Measurements from ENCODE around the gene BLOC1S4.
"Not testable (repeated sequence)": the region's sequence is repeated elsewhere in the genome, so short reads cannot be mapped to it uniquely, and the experiment has no call there.

The BLOC1S4 gene

DNA sequence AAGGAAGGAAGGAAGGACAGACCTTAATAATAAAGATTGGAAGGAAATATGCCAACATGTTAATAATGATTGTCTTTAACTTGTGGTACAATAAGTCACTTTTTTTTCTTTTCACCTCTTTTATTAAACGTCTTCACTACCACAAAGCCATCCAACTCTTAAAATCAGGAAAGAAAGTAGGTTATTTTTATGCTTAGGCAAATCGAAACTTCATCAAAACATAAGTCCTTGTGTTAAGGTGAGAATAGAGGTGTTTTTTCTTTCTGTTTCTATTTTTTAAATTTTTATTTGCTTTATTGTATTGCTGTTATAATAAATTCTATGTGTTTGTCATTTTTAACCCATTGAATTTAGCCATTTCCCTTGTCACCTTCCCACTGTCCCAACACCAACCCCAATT, 26.5 kb downstream of the BLOC1S4 start:
- DNase-seq (ENCODE audit: low read depth in 2 of 2), result no peak

DNA sequence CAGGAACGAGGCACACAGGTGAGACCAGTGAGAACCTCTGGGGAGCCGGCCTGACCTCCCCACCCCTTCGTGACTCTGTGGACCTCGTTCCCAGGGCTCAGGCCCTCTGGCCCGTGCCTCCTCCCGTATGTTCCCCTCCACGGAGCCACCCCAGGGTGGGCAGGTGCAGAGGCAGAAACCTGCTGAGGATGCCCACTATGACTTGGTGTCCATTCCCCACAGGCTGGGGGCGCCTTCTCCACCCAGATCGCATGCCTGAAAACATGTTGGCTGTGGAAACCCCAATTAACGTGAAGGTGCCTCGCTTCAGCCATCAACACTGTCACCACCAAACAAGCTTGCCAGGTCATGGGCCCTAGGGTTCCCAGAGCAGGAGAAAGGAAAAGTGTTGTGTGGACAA, 27.0 kb downstream of the BLOC1S4 start:
- no peak for DNase-seq (ENCODE audit: low read depth in 2 of 2)

DNA sequence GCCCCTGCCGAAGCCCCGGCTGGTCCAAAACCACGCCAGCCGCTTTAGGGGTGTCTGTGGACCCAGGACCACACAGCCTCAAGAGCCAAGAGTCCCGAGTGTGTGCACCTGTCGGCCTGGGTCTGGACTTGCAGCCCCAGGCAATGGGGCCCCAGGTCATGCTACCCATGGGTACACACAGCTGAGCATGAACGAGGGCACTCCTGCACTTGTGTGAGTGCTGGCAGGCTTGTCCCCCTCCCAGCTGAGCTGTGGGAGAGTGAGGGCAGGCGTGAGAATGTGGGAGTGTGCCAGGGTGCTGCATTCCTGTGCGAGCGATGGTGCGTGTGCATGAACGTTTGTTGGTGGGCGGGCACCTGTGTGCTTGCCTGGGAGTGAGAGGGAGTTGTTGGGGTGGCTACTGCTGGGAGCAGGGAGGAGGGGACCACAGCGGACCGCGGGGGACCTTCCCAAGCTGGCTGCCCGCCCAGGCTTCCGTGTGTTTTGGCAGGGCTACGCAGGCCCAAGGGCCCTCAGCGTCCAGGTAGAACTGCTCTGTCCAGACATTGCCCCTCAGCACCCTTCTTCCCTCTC, 30.8 kb downstream of the BLOC1S4 start:
- no peak for DNase-seq (ENCODE audit: low read depth in 2 of 2)

DNA sequence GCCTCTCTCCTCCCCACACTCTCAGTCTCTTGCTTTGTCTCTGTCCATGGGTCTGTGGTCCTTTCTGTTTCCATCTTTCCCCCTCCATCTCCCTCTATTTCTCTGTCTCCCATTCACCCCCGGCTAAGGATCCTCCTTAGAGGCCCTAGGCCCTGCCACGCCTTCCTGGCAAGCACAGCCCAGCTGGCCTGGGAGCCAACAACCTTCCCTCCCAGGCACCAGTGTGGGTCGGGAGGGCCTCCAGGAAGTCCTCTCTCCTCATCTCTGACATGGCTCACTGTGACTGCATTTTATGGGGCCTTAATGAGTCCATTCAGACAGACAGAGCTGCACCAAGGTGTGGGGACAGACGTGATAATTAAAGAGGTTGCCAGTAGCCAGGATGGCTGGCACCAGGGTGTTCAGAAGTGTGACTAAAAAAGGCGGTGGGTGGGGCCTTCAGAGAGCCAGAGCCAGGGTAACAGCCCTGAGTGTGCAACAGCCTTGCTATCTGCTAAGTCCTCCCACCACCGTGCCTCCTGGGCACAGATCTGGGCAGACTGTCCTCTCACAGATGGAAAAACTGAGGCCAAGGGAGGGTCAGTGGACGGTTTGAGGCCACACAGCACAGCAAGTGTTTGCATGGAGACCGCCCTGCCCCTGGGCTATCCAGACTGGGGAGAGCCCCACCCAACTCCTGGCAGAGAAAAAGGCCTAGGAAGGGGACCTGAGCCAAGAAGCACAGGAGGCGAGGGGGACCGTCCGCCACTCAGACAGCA, 31.5 kb downstream of the BLOC1S4 start:
- DNase-seq (ENCODE audit: low read depth in 2 of 2), result no peak

DNA sequence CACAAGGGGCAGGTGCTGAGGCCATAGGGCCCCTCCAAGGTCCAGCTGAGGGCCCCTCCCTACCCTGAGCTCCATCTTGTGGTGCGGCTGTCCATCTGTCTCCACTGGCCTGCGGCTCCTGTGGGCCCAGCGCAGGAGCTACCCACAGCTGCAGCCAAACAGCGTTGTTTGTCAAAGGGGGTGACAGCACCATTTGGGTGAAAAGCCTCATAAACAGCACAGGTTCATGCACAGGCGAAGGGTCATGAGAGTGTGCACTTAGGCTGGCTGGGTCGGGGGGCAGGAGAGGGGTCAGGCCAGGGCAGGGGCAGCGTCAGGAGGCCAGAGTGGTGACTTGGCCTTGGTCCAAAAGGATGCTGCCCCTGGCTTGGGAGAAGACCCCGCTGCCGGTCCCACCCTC, 32.3 kb downstream of the BLOC1S4 start:
- no peak for DNase-seq (ENCODE audit: low read depth in 2 of 2)

DNA sequence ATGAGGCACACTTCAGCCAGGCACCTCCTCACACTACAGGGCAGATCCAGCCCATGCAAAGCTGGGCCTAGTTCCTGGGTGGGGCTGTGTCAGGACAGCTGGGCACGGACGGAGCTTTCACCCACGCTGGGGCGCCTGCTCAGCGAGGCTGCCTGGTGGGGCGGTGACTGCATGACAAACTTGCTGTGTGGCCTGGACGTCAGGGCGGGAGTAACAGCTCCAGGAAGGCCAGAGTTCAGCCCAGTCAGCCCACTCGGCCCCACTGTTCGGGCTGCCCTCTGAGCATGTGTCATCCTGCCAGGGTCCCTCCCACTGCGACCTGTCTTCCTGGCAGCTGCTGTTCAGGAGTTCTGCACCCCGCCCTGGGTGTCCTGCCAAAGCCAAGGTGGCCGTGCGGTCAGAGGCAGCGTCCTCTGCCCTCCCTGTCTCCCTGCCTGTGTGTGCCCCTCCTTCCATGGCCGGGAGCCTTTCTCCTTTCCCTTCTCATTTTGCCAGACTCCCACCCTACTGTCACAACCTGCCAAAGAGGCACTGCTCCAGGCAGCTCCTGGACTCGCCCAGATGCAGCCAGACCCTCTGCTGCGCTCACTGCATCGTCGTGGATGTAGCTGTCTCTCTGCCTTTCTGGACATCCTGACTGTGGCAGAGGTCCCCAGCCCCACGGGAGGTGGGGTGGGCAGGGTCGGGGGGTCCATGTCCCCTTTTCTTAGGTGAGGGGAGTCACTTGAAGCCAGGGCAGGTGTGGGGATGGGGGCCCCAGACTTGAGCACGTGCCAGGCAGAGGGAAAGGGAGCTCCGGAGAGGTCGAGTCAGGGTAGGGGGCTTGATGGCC, 33.6 kb downstream of the BLOC1S4 start:
- DNase-seq (ENCODE audit: low read depth in 2 of 2), result no peak

DNA sequence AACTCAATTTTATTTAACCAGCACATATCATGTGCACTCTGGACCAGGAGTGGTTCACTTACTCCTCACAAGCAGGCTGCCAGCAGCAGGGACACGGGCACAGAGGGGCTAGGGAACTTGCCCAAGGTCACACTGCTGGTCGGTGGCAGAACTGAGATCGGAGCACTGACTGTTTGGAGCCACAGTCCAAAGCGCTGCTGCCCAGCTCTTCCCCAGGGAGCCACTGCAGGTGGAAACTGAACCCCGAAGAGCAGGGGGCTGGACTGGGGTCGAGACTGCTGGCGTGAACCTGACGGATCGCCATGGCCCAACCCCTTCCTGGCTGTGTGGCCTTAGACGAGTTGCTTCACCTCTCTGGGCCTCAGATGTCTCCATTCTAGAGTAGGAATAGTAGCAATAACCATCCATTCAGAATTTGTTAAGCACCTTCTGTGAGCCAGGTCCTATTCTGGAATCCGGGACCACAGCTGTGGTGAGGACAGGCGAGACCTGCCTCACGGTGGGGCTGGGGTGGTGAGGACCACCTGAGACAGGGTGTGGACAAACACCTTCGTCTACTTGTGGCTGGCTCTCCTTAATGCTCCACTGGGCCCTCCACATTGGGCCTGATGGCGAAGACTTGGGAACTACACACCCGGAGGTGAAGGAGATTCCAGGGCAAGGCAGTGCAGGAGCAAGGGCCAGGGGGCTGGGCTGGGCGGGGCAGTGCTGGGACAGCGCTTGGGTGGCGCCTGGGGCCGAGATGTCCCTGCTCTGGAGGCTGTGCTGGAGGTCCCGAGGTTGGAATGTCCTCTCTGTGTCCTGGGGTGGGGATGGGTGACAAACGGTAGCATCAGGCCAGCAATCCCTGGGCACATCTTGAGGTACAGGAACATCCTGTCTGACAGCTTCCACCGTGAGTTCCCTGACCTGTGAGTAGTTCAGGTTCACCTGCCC, 34.6 kb downstream of the BLOC1S4 start:
- DNase-seq (ENCODE audit: low read depth in 2 of 2), result no peak

DNA sequence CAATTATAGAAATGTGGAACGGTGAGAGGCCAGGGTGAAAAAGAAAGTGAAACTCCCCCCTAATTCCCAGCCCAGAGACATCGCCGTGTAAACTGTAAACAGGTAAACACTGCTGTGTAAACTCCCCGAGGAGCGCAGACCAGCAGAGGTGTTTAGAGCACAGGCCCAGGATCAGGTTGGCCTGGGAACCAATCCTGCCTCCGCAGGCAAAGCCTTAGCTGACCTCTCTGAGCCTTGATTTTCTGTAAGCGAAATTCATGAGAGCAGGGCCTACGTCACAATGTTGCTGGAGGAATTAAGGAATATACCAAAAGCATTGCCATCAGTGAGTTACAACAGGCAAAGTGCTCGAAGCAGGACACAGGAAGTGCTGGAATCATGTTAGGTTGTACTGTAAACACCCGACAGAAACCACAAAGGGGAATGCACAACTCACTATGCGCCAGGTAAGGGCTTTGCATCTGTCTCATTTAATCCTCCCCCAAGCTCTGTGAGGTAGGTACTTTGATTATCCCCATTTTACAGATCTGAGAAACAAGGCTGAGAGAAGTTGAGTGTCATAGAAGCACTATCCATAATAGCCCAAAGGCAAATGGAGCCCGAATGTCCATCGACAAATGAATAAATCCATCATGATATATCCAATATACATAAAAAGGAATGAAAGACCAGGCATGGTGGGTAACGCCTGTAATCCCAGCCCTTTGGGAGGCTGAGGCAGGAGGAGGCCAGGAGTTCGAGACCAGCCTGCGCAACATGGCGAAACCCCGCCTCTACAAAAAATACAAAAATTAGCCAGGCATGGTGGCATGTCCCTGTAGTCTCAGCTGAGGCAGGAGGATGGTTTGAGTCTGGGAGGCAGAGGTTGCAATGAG, 35.9 kb downstream of the BLOC1S4 start:
- no peak for DNase-seq (ENCODE audit: low read depth in 2 of 2)

DNA sequence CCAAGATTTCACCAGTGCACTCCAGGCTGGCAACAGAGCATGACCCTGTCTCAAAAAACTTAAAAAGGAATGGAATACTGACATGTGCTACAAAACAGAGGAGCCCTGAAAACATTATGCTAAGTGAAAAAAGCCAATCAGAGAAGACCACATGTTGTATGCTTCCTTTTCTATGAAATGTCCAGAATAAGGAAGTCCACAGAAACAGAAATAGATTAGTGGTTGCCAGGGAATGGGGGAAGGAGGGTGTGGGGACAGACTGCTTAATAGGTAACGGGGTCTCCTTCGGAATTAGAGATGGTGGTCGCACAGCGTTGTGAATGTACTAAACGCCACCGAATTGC, 36.5 kb downstream of the BLOC1S4 start:
- DNase-seq (ENCODE audit: low read depth in 2 of 2), result no peak

DNA sequence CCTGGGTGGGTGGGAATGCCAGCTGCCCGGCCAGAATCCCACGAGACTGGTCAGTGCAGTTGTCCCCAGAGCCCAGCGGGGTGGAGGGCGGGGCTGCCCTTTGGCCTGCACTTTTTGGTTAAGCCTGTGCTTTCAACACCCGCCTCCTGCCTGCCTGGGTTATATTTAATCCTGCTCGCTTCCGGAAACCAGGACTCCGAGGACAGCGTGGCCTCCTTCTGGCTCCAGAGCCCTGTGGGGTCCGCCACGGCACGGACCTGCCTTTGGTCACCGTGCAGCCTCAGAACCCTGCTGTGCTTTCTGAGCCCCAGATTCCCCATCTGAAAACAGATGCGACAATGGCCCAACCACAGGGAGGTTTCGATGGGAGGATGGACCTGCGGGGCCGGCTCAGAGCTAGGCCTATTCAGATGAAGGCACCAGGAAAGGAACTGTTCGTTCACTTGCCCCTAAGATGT, 37.2 kb downstream of the BLOC1S4 start:
- no peak for DNase-seq (ENCODE audit: low read depth in 2 of 2)

DNA sequence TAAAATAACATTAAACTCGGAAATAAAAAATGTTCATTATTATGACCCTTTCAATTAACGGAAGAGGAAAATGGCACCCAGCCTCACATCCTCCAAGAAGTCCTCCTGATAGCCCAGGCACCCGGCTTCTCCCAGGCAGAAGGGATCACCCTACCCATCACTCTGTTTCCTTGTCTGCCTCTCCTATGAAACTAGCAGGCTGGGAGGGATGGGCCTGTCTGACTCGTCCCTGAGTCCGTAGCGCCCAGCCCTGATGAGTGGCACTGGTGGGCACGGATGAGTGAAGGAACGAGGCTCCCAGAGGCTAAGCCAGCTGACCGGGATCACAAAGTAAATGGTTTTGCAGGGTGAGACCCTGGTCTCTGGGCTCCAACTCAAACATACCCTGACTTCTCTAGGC, 37.9 kb downstream of the BLOC1S4 start:
- no peak for DNase-seq (ENCODE audit: low read depth in 2 of 2)

DNA sequence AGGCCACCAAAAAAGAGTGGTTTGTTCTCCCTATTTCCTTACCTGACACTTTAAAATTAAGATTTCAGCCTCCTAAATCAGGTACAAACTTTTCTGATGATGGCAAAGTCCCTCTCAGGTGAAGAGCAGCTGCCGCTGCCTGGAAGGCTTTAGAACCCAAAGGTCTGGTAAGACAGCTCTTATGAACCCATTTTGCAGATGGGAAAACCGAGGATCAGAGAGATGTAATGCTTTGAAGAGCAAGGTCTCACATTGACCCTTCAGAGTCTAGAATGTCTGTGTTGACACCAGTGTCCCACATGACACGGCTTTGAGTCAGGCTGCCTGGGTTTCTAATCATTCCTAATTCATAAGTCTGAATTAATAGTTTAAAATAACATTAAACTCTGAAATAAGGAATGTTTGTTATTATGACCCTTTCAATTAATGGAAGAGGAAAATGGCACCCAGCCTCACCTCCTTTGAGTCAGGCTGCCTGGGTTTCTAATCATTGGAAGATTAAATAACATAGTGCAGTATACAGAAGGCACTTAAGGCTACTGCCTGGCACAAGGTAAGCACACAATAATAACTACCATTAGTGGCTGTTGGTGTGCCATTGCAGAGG, 38.6 kb downstream of the BLOC1S4 start:
- DNase-seq (ENCODE audit: low read depth in 2 of 2), result no peak

DNA sequence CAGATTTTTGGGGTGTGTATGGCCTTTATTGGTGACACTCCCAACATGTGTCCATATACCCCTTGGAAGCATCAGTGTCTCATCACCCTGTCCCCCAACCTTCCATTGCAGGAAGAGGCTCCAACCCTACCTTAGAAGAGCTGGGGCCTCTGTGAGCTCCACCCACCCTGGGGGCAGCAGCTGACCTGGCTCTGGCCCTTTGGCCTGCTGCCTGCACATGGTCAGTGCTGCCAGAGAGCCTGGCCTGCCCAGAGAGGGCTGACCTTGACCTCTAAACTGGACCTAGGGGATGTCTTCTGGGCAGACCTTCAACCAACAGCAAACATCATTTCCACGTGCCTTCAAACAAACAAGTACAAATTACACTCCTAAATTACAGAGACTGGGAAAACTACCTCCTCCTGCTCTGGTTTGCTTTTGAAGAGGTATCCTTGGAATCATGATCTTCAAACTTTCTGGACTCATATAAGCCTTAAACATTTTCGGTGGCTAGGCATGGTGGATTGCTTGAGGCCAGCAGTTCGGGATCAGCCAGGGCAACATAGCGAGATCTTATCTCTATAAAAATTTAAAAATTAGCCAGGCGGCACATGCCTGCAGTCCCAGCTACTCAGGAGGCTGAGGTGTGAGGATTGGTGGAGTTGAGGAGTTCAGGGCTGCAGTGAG, 39.2 kb downstream of the BLOC1S4 start:
- no peak for DNase-seq (ENCODE audit: low read depth in 2 of 2)

DNA sequence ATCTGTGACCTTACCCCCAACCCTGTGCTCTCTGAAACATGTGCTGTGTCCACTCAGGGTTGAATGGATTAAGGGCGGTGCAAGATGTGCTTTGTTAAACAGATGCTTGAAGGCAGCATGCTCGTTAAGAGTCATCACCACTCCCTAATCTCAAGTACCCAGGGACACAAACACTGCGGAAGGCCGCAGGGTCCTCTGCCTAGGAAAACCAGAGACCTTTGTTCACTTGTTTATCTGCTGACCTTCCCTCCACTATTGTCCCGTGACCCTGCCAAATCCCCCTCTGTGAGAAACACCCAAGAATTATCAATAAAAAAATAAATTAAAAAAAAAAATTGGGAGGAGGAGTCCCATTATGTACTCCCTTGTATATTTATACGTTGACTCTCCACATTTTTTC, 40.4 kb downstream of the BLOC1S4 start:
- not testable (repeated sequence) for DNase-seq (ENCODE audit: low read depth in 2 of 2)

DNA sequence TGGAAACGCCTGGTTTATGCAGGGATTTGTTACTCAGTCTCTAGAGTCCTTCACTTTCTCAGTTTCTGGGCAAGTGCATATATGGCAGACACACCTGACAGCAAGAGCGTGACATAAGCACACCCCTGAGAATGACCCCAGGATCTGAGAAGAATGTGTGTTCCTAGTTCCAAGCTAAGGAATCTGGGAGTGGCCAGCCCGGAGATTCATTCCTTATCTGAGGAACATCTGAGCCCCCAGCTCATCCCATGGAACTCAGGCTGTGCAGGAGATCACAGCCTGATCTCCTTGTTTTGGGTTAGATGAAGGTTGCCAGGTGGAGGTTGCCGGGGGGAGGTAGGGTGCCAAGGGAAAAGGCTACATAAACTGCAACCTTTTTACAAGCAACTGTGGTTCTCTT, 42.8 kb downstream of the BLOC1S4 start:
- no peak for DNase-seq (ENCODE audit: low read depth in 2 of 2)

DNA sequence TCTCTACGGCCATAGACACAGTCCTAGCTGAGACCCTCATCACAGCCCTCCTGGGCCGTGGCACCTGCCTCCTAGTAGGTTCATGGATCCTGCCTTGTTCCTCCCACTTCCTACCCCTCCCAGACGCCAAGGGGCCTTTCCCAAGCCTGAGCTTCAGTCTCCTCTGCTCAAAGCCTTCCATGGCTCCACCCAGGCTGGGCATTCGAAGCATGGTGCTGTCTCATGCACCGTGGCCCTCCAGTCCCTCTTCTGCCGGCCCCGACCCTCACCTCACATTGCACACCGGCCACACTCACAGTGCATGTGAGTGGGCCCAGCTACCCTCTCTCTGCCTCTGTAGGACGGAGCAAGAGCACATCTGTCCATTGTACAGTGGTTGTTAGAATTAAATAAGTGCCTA, 44.9 kb downstream of the BLOC1S4 start:
- no peak for DNase-seq (ENCODE audit: low read depth in 2 of 2)

DNA sequence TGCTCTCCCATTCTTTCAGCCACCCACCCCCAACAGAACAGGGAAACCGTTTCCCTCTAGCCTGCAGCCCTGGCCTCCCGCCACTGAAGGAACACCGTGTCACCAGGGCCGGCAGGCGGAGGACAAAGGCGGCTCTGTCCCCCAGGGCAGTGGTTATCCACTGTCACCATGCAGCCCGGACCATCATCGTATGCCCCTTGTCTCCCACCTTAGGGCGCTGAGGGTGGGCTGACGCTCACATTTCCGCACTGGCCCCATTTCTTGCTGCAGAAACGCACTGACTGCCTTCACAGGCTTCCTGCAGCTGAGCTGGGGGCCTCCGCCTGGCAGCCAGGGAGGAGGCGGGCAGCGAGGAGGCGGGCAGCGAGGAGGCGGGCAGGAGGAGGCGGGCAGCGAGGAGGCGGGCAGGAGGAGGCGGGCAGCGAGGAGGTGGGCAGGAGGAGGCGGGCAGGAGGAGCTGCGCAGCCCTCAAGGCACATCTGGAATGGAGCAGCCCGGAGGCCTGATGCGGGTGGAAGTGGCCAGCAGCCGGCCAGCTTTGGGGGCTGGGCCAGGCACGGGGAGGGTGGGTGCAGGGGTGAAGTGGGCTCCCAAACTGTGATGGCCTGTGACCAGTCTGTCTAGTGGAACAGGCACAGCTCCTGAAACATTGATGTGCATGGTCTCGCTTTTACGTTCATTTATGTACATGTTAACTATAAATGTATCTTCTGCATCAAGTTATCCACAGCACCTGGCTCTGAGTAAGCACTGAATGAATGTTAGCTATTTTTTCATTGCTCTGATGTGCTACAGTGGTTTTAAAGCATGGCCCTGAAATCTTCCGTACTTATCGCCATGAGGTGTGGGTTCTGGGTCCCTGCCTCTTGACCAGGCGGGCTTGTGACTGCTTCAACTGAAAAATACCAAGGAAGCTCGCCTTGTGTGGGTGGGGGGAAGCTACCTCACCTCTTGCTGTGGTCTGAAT, 46.0 kb downstream of the BLOC1S4 start:
- no peak for DNase-seq (ENCODE audit: low read depth in 2 of 2)

DNA sequence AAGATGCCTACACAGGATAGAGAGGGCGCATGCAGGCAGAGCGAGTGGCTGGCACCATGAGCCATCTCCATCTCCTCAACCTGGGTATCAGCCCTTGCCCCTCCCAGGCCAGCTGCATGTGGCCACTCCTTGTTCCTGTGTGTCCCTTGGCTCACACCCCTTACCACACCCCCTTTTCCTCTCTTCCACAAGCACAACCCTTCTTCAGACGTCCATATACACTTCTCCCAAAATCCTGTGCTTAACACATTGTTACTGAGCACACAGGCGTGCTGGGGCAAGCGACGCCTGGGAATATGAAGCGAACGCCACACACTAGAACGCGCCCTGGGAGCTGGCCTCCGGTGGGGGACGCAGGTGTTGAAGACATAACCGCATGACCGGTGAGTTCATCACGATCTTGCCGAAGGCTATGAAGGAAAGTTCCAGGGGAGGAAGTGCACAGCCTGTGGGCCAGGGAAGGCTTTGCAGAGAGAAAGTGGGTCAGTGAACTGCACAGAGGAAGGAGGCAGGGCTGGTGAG, 47.4 kb downstream of the BLOC1S4 start:
- no peak for DNase-seq (ENCODE audit: low read depth in 2 of 2)

Measured in stimulated activated CD4-positive, alpha-beta T cell treated with anti-CD3 and anti-CD28 coated beads, Interleukin-4, amount 100 ng/mL, for 48 hours (primary cell).